NCI-H510A (cell line): Measurements from ENCODE around the gene ESYT1.

Source experiments
- DNase-seq: peaks from one replicate; lab custom pipeline; 2025; lab: John Stamatoyannopoulos, UW

ESYT1 gene

DNA sequence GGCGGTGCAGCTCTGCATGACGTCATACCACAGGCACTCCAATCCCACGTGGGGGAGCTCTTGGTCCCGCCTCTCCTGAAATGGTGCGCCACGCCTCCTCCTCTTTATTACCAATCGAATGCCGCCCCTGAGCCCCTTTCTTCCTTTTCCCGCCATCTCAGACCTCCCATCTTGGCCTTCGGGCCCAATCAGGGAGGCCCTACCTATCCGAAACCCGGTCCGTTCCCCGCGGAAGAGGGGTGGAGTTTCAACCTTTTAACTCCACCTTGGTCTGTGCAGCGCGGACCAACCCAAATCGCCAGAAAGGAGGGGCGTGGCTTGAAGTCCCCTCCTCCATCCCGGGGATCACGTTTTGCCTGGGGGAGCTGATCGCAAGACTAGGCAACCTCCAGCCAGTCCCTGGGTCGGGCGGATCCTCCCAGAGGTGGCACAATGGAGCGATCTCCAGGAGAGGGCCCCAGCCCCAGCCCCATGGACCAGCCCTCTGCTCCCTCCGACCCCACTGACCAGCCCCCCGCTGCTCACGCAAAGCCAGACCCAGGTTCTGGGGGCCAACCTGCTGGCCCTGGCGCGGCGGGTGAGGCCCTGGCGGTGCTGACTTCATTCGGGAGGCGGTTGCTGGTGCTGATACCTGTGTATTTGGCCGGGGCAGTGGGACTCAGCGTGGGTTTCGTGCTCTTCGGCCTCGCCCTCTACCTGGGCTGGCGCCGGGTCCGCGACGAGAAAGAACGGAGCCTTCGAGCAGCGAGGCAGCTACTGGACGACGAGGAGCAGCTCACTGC is at the start of gene ESYT1:
ESYT1 (plus strand) TSS at position 380 of the 782 bp plus-strand sequence; CDS start at position 433, 53 bp downstream.
- DNase-seq: peak; percentile 99

DNA sequence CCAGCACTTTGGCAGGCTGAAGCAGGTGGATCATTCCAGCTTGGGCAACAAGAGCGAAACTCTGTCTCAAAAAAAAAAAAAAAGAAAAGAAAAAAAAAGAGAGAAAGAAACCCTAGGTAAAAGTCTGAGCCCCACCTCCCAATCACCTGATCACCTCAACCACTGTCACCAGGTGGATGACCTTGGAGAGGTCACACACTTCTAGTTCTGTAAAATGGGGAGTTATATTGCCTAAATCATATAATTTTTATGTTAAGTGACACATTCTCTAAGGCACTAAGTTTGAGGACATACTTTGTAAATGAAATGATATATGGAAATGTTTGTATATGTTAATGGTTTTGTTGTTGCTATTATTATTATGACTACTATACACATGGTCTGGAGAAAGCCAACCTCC is 49.6 kb upstream of the ESYT1 start:
- DNase-seq: no peak

DNA sequence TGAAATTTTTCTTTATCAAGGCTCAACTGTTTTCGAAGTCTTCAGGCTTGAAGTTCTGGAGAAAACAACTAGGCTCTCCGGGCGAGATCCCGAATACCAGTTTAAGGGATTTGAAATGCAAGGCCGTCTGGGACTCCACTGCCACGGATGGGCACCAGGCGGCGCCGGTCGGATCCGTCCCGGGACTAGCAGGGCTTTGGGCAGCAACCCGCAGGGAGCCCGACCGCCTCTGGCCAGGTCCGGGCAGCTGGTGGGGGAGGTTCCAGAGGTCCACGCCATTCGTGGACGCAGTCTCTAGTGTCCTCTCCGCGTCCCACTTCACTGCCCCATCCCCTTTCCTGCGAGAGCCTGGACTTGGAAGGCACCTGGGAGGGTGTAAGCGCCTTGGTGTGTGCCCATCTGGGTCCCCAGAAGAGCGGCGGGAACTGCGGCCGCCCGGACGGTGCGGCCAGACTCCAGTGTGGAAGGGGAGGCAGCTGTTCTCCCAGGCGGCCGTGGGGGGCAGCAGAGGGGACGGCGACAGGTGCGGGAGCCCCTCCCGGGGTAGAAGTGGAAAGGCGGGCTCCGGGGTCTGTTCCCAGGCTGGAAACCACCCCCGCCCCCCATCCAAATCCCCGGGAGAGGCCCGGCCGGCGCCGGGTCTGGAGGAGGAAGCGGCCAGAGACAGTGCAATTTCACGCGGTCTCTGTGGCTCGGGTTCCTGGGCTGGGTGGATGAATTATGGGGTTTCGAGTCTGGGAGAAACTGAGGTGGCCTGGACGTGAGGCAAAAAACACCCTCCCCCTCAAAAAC is 48.9 kb upstream of the ESYT1 start:
- DNase-seq: peak; percentile 73

GRCh38 chr12:56079723-56080555 is 48.1 kb upstream of the ESYT1 start, which contains the start of gene ERBB3:
TSS of gene ERBB3 (plus strand) at chr12:56080165. CDS start at chr12:56080301, 136 bp downstream.
- DNase-seq: peak; percentile 78

DNA sequence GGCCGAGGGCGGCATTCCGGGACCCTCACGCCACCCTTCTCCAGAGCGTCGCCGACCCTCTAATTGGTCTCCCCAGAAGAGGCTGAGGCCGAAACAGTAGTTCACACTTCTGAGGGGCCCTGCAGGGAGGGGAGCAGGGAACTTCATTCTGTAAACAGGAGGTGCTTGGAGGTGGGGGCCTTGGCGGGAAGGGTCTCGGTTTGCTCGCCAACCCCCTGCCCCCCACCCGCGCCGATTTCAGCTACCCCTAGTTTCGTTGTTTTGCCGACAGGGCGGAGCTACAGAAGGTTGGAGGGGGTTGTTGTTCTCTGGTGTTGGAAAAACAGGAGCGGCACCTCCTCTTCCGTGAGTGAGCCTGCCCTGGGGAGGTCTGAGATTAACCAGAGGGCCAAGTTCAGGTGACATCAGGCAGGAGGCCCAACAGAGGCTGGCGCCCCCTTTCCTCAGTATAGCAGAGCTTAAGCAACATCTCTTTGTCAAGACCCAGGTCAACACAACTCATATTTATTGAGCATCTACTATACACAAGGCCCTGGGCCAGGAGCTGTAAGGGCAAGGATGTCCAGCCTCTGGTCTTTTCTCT is 47.4 kb upstream of the ESYT1 start:
- DNase-seq: peak; percentile 13

GRCh38 chr12:56081393-56082347 is 46.4 kb upstream of the ESYT1 start:
- DNase-seq: no peak

- no peak for DNase-seq
Observed at GRCh38 chr12:56082382-56082781, 45.7 kb upstream of the ESYT1 start.

GRCh38 chr12:56082967-56083366 is 45.1 kb upstream of the ESYT1 start:
- no peak for DNase-seq

DNA sequence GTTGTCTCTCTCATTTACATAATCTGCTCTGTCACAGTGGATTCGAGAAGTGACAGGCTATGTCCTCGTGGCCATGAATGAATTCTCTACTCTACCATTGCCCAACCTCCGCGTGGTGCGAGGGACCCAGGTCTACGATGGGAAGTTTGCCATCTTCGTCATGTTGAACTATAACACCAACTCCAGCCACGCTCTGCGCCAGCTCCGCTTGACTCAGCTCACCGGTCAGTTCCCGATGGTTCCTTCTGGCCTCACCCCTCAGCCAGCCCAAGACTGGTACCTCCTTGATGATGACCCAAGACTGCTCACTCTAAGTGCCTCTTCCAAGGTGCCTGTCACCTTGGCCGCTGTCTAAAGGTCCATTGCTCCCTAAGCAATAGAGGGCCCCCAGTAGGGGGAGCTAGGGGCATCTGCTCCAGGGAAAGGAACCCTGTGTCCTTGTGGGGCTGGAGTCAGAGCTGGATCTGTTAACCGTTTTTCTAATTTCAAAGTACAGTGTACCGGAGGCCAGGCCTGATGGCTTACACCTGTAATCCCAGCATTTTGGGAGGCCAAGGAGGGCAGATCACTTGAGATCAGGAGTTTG is 43.0 kb upstream of the ESYT1 start:
- DNase-seq: no peak

- DNase-seq: peak; percentile 40
Observed at GRCh38 chr12:56086096-56086495, 42.0 kb upstream of the ESYT1 start.

DNA sequence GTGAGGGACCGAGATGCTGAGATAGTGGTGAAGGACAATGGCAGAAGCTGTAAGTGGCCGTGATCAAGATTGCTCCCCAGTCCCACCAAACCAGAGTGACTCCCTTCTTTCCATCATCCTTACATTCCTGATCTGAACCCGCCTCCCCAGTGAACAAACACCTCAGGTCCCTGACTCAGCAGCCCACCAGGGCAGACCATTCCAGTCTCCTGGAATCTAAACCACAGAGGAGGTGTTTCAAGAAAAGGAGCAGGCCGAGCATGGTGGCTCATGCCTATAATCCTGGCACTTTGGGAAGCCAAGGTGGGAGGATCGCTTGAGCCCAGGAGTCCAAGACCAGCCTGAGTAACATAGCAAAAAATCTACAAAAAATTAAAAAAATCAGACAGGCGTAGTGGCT is 41.5 kb upstream of the ESYT1 start:
- DNase-seq: no peak

- peak; percentile 48 for DNase-seq
Observed at GRCh38 chr12:56087220-56087619, 40.8 kb upstream of the ESYT1 start.

DNA sequence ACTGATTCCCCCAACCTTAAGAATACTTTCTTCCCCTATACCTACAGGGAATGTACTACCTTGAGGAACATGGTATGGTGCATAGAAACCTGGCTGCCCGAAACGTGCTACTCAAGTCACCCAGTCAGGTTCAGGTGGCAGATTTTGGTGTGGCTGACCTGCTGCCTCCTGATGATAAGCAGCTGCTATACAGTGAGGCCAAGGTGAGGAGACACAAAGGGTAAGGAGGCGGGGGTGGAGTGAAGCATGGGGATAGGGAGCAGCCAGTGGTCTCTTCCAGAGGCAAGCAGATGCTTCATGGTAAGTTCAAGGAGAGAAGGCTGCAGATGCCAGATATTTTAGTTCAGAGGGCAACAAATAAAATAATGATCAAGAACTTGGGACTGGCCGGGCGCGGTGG is 30.3 kb upstream of the ESYT1 start:
- DNase-seq: no peak

DNA sequence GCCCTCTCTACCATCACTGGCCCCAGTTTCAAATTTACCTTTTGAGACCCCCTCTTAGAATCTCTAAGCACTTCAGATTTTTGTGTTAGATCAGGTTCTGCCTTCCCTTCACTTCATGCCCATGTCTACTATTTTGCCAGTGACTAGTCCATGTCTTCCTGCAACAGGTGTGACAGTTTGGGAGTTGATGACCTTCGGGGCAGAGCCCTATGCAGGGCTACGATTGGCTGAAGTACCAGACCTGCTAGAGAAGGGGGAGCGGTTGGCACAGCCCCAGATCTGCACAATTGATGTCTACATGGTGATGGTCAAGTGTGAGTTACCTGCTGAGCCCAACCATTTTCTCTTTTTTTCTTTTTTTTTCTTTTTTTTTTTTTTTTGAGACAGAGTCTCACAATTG is 29.5 kb upstream of the ESYT1 start:
- no peak for DNase-seq

- no peak for DNase-seq
Observed at GRCh38 chr12:56099787-56100186, 28.3 kb upstream of the ESYT1 start.

DNA sequence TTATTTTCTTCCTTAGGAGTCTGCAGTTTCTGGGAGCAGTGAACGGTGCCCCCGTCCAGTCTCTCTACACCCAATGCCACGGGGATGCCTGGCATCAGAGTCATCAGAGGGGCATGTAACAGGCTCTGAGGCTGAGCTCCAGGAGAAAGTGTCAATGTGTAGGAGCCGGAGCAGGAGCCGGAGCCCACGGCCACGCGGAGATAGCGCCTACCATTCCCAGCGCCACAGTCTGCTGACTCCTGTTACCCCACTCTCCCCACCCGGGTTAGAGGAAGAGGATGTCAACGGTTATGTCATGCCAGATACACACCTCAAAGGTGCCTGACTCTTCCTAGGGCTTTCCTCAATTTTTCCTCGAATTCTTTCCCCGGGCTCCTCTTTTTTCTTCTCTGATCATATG is 27.0 kb upstream of the ESYT1 start:
- DNase-seq: no peak

DNA sequence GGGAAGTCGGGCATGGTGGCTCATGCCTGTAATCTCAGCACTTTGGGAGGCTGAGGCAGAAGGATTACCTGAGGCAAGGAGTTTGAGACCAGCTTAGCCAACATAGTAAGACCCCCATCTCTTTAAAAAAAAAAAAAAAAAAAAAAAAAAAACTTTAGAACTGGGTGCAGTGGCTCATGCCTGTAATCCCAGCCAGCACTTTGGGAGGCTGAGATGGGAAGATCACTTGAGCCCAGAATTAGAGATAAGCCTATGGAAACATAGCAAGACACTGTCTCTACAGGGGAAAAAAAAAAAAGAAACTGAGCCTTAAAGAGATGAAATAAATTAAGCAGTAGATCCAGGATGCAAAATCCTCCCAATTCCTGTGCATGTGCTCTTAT is 25.4 kb upstream of the ESYT1 start:
- no peak for DNase-seq

DNA sequence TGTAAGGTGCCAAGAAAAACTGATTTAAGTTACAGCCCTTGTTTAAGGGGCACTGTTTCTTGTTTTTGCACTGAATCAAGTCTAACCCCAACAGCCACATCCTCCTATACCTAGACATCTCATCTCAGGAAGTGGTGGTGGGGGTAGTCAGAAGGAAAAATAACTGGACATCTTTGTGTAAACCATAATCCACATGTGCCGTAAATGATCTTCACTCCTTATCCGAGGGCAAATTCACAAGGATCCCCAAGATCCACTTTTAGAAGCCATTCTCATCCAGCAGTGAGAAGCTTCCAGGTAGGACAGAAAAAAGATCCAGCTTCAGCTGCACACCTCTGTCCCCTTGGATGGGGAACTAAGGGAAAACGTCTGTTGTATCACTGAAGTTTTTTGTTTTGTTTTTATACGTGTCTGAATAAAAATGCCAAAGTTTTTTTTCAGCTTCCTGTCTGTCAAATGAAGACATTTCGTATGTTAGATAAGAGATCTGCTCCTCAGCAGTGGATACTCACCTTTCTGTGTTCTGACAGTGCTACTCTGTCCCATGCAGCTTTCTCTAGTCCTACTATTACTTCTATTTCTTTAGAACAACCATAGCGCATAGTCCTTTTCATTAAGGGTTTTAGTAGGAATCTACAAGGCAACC is 24.9 kb upstream of the ESYT1 start:
- DNase-seq: no peak

GRCh38 chr12:56103823-56104108 is 24.3 kb upstream of the ESYT1 start:
- no peak for DNase-seq
